DOHH2 (cell line): Measurements from ENCODE around the gene CDK16.

Source experiments
- EZH2phosphoT487 ChIP-seq: fragments of 200-600 bp; sonication (generic); IDR thresholded peaks from 2 replicates; pipeline ENCODE4 v1.6.1; 2017; ENCODE audit warnings: borderline replicate concordance, mild to moderate bottlenecking, antibody characterized with exemption, low read length, moderate library complexity, mixed read lengths
- TF ChIP-seq, protein P1 (sequence below): fragments of 200-600 bp; sonication (generic); IDR thresholded peaks from one replicate; pipeline ENCODE4 v1.5.1; 2014; ENCODE audit warnings: antibody characterized with exemption, mild to moderate bottlenecking, low read depth, low read length; ENCODE audit not compliant: poor library complexity, severe bottlenecking

DNA sequence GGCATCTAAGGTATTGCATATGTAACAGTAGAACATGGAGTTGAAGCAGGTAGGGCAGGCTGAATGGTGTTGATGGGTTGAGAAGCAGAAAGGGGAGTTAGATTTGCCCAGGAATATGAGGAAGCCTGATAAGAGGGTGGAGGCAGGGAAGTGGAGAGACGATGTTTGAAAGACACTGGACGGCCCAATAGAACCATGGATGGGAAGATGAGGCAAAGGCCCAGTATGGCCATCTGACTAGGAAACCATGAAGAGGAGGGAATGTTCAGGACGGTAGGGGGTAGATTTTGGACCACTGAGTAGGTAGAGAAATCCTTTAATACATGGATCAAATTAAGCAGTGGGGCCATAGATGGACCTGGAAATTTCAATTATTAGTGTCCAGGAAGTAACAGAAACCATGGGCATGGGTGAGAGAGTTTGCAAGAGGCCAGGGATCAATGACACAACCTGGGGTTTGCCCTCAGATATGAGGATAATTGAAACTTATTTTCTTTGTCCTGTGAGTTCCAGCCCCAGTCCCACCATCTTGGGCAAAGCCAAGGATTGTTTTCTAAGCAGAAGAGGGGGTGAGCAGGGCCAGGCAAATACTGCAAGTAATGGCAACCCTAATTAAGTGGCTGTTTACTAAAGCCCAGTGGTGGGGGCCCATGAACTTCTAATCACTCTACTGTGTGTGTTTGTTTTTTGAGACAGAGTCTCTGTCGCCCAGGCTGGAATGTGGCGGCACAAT is 11.8 kb downstream of the CDK16 start:
- TF ChIP-seq, protein P1, sequence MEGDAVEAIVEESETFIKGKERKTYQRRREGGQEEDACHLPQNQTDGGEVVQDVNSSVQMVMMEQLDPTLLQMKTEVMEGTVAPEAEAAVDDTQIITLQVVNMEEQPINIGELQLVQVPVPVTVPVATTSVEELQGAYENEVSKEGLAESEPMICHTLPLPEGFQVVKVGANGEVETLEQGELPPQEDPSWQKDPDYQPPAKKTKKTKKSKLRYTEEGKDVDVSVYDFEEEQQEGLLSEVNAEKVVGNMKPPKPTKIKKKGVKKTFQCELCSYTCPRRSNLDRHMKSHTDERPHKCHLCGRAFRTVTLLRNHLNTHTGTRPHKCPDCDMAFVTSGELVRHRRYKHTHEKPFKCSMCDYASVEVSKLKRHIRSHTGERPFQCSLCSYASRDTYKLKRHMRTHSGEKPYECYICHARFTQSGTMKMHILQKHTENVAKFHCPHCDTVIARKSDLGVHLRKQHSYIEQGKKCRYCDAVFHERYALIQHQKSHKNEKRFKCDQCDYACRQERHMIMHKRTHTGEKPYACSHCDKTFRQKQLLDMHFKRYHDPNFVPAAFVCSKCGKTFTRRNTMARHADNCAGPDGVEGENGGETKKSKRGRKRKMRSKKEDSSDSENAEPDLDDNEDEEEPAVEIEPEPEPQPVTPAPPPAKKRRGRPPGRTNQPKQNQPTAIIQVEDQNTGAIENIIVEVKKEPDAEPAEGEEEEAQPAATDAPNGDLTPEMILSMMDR, result no peak
- no peak for TF ChIP-seq EZH2phosphoT487
